ENCODE measurements around the gene INAFM1.

INAFM1 gene

DNA sequence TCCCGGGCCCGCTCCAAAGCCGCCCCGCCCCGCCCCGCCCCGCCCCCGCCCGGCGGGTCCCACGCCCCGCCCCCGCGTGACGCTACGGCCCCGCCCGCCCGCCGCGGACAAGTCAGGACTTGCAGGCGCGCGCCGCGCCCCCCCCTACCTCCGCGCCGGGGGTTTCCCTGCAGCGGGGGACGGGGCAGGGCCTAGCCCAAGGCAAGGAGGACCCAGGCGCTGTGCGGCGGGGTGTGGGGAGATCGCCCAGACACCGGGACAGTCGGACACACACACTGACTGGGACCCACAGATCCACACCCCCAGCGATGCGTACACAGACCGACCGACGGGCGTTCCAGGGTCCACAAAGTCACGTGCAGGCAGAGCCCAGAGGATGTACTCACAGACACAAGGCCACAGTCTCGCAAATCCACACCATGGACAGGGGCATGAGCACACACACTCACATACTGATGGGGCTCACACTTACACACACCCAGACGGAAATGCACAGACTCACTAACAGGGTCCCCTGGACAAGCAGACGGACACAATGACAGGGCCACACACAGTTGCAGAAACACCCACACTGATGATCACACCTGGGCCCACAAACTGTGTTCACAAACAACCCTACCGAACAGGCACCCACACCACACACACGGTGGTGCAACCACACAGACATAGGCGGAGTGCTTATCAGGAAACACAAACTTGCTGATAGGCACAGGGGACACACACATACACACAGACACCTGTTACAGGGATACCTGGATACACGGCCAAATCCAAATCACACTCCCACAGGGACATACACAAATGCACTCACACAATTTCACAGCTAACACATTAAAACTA, 43.2 kb upstream of the INAFM1 start:
- Histone ChIP-seq H3K9ac (ENCODE audit: low read length) (peak overlapping the region; percentile 69), H3K9me3 (ENCODE audit: low read length) (no peaks in the 10 kb centered on the region), H3K36me3 (ENCODE audit: insufficient read depth, low read length) (no peaks in the 10 kb centered on the region), H4K20me1 (ENCODE audit: insufficient read depth, low read length) (no peaks in the 10 kb centered on the region), H3K27me3 (ENCODE audit: insufficient read depth, low read length) (no peaks in the 10 kb centered on the region), H2AFZ (ENCODE audit: low read length) (no peak overlapping the region), H3K79me2 (ENCODE audit: insufficient read depth, low read length) (no peaks in the 10 kb centered on the region), H3K9me2 (ENCODE audit: low read depth, low read length) (no peaks in the 10 kb centered on the region), H3K4me3 (ENCODE audit: low read depth, low read length, poor library complexity, severe bottlenecking) (peak overlapping the region; percentile 95), H3K27ac (ENCODE audit: low read depth, low read length, poor library complexity, severe bottlenecking) (peak overlapping the region; percentile 70), H3K4me2 (ENCODE audit: low read length) (peak overlapping the region; percentile 83), H3K4me1 (ENCODE audit: insufficient read depth, low read length, severe bottlenecking) (peaks cover 50% of the 10 kb centered on the region), H3F3A (ENCODE audit: insufficient read depth, low read length) (peaks cover 14% of the 10 kb centered on the region; the same call in 1 of the 2 replicates)
- no peak for TF ChIP-seq EZH2 (IDR thresholded peaks at IDR 0.05; ENCODE audit: borderline replicate concordance, low read length)
- TF ChIP-seq, protein P1, sequence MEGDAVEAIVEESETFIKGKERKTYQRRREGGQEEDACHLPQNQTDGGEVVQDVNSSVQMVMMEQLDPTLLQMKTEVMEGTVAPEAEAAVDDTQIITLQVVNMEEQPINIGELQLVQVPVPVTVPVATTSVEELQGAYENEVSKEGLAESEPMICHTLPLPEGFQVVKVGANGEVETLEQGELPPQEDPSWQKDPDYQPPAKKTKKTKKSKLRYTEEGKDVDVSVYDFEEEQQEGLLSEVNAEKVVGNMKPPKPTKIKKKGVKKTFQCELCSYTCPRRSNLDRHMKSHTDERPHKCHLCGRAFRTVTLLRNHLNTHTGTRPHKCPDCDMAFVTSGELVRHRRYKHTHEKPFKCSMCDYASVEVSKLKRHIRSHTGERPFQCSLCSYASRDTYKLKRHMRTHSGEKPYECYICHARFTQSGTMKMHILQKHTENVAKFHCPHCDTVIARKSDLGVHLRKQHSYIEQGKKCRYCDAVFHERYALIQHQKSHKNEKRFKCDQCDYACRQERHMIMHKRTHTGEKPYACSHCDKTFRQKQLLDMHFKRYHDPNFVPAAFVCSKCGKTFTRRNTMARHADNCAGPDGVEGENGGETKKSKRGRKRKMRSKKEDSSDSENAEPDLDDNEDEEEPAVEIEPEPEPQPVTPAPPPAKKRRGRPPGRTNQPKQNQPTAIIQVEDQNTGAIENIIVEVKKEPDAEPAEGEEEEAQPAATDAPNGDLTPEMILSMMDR (IDR thresholded peaks at IDR 0.05; ENCODE audit: low read length) = no peak

DNA sequence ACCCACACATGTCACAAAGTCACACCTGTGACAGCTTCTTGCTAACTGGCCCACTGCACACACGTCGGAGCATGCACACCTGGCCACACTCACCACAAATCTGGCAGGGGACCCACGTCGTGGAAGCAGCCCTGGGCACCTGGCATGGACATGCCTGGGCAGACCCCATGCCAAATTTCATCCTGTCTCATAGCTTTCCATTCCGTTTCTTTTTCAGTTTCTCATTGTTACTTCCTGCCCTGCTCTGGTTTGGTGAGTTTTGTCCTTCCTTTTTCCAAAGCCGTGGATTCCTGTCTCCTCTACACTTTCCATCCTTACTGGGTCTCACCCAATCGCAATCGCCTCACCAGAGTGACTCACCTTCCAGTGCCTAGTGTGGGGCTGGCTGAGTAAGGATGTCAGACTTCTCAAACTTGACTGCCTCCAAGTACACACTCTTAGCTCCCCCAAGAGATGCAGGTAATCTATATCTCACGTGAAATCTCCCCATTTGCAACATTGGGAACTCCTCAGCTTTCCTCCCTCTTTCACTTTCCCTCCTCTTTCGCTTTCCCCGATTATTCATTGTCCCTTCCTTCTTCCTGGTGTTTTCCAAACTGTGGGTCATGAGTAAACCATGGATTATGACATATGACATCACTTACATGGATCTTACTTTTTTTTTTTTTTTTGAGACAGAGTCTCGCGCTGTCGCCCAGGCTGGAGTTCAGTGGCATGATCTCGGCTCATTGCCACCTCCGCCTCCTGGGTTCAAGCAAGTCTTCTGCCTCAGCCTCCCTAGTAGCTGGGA, 42.1 kb upstream of the INAFM1 start:
- no peaks in the 10 kb centered on the region for H3K79me2 ChIP-seq (ENCODE audit: insufficient read depth, low read length)
- no peak overlapping the region; the same call in 1 of the 2 replicates for H3K4me2 ChIP-seq (ENCODE audit: low read length)
- TF ChIP-seq, protein P1 (IDR thresholded peaks at IDR 0.05; ENCODE audit: low read length) = no peak
- TF ChIP-seq EZH2 (IDR thresholded peaks at IDR 0.05; ENCODE audit: borderline replicate concordance, low read length) = no peak
- H2AFZ ChIP-seq (ENCODE audit: low read length) = no peak overlapping the region
- no peaks in the 10 kb centered on the region for H3K27me3 ChIP-seq (ENCODE audit: insufficient read depth, low read length)
- H3K27ac ChIP-seq (ENCODE audit: low read depth, low read length, poor library complexity, severe bottlenecking) = peak overlapping the region; percentile 70
- no peaks in the 10 kb centered on the region for H3K9me2 ChIP-seq (ENCODE audit: low read depth, low read length)
- no peaks in the 10 kb centered on the region for H4K20me1 ChIP-seq (ENCODE audit: insufficient read depth, low read length)
- peaks cover 14% of the 10 kb centered on the region; the same call in 1 of the 2 replicates for H3F3A ChIP-seq (ENCODE audit: insufficient read depth, low read length)
- no peak overlapping the region for H3K4me3 ChIP-seq (ENCODE audit: low read depth, low read length, poor library complexity, severe bottlenecking)
- H3K36me3 ChIP-seq (ENCODE audit: insufficient read depth, low read length) = no peaks in the 10 kb centered on the region
- no peak overlapping the region; the same call in 1 of the 2 replicates for H3K9ac ChIP-seq (ENCODE audit: low read length)
- peaks cover 39% of the 10 kb centered on the region for H3K4me1 ChIP-seq (ENCODE audit: insufficient read depth, low read length, severe bottlenecking)
- no peaks in the 10 kb centered on the region for H3K9me3 ChIP-seq (ENCODE audit: low read length)

DNA sequence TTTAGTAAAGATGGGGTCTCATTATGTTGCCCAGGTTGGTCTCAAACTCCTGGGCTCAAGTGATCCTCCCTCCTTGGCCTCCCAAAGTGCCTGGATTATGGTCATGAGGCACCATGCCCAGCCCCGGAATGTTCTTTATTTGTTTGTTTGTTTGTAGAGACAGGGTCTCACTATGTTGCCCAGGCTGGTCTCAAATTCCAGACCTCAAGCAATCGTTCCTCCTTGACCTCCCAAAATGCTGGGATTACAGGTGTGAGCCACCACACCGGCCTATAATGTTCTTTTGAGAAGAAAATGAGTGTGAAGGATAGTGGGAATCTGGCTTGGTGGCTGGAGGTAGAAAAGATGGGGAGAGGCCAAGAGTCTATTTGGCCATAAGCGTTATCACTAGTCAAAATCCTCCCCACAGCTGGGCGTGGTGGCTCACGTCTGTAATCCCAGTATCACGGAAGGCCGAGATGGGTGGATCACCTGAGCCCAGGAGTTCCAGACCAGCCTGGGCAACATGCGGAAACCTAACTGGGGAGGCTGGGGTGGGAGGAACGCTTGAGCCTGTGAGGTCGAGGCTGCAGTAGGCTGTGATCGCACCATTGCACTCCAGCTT, 38.5 kb upstream of the INAFM1 start:
- peaks cover 24% of the 10 kb centered on the region for H3K4me1 ChIP-seq (ENCODE audit: insufficient read depth, low read length, severe bottlenecking)
- no peak overlapping the region for H3K27ac ChIP-seq (ENCODE audit: low read depth, low read length, poor library complexity, severe bottlenecking)

More for the DNA sequence above, 38.5 kb upstream of the INAFM1 start:
- TF ChIP-seq EZH2 (IDR thresholded peaks at IDR 0.05; ENCODE audit: borderline replicate concordance, low read length) = no peak
- TF ChIP-seq, protein P1 (IDR thresholded peaks at IDR 0.05; ENCODE audit: low read length) = no peak
- Histone ChIP-seq H3K36me3 (ENCODE audit: insufficient read depth, low read length) (no peaks in the 10 kb centered on the region), H3K9ac (ENCODE audit: low read length) (no peak overlapping the region), H3K4me3 (ENCODE audit: low read depth, low read length, poor library complexity, severe bottlenecking) (no peak overlapping the region), H3K9me3 (ENCODE audit: low read length) (no peaks in the 10 kb centered on the region), H3K27me3 (ENCODE audit: insufficient read depth, low read length) (no peaks in the 10 kb centered on the region), H2AFZ (ENCODE audit: low read length) (no peak overlapping the region), H3F3A (ENCODE audit: insufficient read depth, low read length) (0 out of 2 replicates have a peak, but pooled peaks cover 3% of the 10 kb centered on the region), H3K4me2 (ENCODE audit: low read length) (no peak overlapping the region), H3K79me2 (ENCODE audit: insufficient read depth, low read length) (no peaks in the 10 kb centered on the region), H4K20me1 (ENCODE audit: insufficient read depth, low read length) (no peaks in the 10 kb centered on the region), H3K9me2 (ENCODE audit: low read depth, low read length) (no peaks in the 10 kb centered on the region)
